ENCODE results near the gene MTFMT. TPM values are rescaled to one million over a fixed set of nuclear protein-coding genes. Genes with fewer than 3 reads are reported as not detected.

MTFMT gene
- total and polyA plus RNA-seq, 2 of the 13 experiments (the other 11 are each of a cell fraction or from before 2014, with no cell fraction given), result 9.9 to 23.2 TPM

DNA sequence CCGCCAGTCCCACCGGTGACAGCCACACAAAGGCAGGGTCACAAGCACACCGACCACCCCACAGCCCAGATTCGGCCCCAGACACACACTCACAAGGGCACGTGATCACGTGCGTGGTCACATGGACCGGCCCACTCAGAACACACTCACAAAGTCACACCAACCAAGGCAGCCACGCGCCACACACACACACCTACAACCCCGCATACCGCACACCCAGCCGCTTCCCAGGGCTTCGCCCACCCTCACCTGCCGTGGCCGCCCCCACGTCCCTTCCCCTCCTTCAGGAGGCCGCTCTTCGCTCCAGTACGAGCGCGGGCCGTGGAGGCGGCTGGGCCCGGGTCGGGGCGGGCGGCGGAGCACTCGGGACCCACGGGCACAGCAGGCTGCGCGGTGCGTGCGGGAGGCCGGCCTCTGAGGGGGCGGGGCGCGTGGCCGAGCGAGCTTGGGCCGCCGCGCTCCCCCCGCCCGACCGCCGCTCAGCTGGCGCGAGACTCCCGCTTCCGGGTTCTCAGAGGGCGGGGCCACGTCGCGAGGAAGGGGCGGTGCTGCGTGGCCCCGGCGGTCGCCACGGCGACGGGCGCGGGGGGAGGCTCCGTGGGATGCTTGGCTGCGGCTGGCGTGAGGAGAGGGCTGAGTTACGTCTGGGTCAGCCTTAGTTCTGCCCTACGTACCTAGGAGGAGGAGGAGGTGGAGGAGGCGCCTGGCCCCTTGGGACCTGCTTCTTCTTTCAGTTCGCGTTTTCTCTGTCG is 39.8 kb downstream of the MTFMT start, which contains the start of gene SPG21 (continued):
- TF ChIP-seq, protein P1, sequence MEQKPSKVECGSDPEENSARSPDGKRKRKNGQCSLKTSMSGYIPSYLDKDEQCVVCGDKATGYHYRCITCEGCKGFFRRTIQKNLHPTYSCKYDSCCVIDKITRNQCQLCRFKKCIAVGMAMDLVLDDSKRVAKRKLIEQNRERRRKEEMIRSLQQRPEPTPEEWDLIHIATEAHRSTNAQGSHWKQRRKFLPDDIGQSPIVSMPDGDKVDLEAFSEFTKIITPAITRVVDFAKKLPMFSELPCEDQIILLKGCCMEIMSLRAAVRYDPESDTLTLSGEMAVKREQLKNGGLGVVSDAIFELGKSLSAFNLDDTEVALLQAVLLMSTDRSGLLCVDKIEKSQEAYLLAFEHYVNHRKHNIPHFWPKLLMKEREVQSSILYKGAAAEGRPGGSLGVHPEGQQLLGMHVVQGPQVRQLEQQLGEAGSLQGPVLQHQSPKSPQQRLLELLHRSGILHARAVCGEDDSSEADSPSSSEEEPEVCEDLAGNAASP (CRISPR knock-in tag; IDR thresholded peaks at IDR 0.05; ENCODE audit: borderline replicate concordance), result no peak
- TF ChIP-seq REXO4 (CRISPR knock-in tag; IDR thresholded peaks at IDR 0.05; ENCODE audit: borderline replicate concordance) (no peak), TAF15 (IDR thresholded peaks at IDR 0.05; ENCODE audit: low read depth, low read length, poor library complexity, severe bottlenecking) (no peak), SMC3 (IDR thresholded peaks at IDR 0.05; ENCODE audit: low read length) (no peak), ZNF562 (CRISPR knock-in tag; IDR thresholded peaks at IDR 0.05; ENCODE audit: borderline replicate concordance) (no peak), PLRG1 (conservative IDR thresholded peaks at IDR 0.05) (no peak)
- TF ChIP-seq, protein P2, sequence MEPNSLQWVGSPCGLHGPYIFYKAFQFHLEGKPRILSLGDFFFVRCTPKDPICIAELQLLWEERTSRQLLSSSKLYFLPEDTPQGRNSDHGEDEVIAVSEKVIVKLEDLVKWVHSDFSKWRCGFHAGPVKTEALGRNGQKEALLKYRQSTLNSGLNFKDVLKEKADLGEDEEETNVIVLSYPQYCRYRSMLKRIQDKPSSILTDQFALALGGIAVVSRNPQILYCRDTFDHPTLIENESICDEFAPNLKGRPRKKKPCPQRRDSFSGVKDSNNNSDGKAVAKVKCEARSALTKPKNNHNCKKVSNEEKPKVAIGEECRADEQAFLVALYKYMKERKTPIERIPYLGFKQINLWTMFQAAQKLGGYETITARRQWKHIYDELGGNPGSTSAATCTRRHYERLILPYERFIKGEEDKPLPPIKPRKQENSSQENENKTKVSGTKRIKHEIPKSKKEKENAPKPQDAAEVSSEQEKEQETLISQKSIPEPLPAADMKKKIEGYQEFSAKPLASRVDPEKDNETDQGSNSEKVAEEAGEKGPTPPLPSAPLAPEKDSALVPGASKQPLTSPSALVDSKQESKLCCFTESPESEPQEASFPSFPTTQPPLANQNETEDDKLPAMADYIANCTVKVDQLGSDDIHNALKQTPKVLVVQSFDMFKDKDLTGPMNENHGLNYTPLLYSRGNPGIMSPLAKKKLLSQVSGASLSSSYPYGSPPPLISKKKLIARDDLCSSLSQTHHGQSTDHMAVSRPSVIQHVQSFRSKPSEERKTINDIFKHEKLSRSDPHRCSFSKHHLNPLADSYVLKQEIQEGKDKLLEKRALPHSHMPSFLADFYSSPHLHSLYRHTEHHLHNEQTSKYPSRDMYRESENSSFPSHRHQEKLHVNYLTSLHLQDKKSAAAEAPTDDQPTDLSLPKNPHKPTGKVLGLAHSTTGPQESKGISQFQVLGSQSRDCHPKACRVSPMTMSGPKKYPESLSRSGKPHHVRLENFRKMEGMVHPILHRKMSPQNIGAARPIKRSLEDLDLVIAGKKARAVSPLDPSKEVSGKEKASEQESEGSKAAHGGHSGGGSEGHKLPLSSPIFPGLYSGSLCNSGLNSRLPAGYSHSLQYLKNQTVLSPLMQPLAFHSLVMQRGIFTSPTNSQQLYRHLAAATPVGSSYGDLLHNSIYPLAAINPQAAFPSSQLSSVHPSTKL (CRISPR knock-in tag; IDR thresholded peaks at IDR 0.05), result peak; percentile 46; the same call in 1 of the 2 replicates
- TF ChIP-seq, protein P3, sequence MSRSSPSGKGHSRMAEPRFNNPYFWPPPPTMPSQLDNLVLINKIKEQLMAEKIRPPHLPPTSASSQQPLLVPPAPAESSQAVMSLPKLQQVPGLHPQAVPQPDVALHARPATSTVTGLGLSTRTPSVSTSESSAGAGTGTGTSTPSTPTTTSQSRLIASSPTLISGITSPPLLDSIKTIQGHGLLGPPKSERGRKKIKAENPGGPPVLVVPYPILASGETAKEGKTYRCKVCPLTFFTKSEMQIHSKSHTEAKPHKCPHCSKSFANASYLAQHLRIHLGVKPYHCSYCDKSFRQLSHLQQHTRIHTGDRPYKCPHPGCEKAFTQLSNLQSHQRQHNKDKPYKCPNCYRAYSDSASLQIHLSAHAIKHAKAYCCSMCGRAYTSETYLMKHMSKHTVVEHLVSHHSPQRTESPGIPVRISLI (CRISPR knock-in tag; IDR thresholded peaks at IDR 0.05; ENCODE audit: borderline replicate concordance), result no peak
- TF ChIP-seq, protein P4, sequence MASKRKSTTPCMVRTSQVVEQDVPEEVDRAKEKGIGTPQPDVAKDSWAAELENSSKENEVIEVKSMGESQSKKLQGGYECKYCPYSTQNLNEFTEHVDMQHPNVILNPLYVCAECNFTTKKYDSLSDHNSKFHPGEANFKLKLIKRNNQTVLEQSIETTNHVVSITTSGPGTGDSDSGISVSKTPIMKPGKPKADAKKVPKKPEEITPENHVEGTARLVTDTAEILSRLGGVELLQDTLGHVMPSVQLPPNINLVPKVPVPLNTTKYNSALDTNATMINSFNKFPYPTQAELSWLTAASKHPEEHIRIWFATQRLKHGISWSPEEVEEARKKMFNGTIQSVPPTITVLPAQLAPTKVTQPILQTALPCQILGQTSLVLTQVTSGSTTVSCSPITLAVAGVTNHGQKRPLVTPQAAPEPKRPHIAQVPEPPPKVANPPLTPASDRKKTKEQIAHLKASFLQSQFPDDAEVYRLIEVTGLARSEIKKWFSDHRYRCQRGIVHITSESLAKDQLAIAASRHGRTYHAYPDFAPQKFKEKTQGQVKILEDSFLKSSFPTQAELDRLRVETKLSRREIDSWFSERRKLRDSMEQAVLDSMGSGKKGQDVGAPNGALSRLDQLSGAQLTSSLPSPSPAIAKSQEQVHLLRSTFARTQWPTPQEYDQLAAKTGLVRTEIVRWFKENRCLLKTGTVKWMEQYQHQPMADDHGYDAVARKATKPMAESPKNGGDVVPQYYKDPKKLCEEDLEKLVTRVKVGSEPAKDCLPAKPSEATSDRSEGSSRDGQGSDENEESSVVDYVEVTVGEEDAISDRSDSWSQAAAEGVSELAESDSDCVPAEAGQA (IDR thresholded peaks at IDR 0.05; ENCODE audit: low read depth), result no peak
- TF ChIP-seq, protein P4 (CRISPR knock-in tag; IDR thresholded peaks at IDR 0.05; ENCODE audit: borderline replicate concordance), result no peak
- TF ChIP-seq, protein P5, sequence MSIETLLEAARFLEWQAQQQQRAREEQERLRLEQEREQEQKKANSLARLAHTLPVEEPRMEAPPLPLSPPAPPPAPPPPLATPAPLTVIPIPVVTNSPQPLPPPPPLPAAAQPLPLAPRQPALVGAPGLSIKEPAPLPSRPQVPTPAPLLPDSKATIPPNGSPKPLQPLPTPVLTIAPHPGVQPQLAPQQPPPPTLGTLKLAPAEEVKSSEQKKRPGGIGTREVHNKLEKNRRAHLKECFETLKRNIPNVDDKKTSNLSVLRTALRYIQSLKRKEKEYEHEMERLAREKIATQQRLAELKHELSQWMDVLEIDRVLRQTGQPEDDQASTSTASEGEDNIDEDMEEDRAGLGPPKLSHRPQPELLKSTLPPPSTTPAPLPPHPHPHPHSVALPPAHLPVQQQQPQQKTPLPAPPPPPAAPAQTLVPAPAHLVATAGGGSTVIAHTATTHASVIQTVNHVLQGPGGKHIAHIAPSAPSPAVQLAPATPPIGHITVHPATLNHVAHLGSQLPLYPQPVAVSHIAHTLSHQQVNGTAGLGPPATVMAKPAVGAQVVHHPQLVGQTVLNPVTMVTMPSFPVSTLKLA (IDR thresholded peaks at IDR 0.05), result peak; percentile 95
- TF ChIP-seq, protein P6, sequence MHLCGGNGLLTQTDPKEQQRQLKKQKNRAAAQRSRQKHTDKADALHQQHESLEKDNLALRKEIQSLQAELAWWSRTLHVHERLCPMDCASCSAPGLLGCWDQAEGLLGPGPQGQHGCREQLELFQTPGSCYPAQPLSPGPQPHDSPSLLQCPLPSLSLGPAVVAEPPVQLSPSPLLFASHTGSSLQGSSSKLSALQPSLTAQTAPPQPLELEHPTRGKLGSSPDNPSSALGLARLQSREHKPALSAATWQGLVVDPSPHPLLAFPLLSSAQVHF (CRISPR knock-in tag; IDR thresholded peaks at IDR 0.05), result no peak
